PC-3 (cell line): Measurements from ENCODE around the gene ESRRG. TPM values are rescaled to one million over a fixed set of nuclear protein-coding genes. Genes with fewer than 3 reads are reported as not detected.

Source experiments
- ATAC-seq: fragments of 200-7000 bp; cut with Tn5 transposase; 2 replicates; pipeline ENCODE4 v1.9.1; 2020; ENCODE audit warnings: mild to moderate bottlenecking, moderate library complexity
- BruUV-seq: library from RNA; stranded (reverse); fragments of 400-500 nt; replicated peaks from 2 replicates; lab custom pipeline; 2021; lab: Mats Ljungman, UMichigan
- CTCF ChIA-PET: fragments of 300-600 bp; sonication (Branson Sonifier 250); formaldehyde crosslinking; loops from one replicate; lab custom pipeline; 2022; ENCODE audit warnings: antibody characterized with exemption; lab: Charles Lee
- POLR2A ChIA-PET: fragments of 300-600 bp; sonication (Branson Sonifier 250); formaldehyde crosslinking; loops from one replicate; lab custom pipeline; 2022; ENCODE audit warnings: antibody characterized with exemption; ENCODE audit not compliant: unreplicated experiment; lab: Charles Lee
- DNase-seq: peaks from one replicate; pipeline ENCODE4 v3.0.0-alpha.2; 2015
- H2AFZ ChIP-seq: fragments of 300-600 bp; sonication (generic); 2 replicates; pipeline ENCODE4 v1.6.0; 2016; ENCODE audit warnings: antibody characterized with exemption, low read length
- H3F3A ChIP-seq: fragments of 300-600 bp; sonication (generic); one replicate; pipeline ENCODE4 v1.6.0; 2017; ENCODE audit warnings: antibody characterized with exemption, low read length, control low read depth, mild to moderate bottlenecking; ENCODE audit not compliant: unreplicated experiment
- H3K27ac ChIP-seq: fragments of 300-600 bp; sonication (generic); 2 replicates; pipeline ENCODE4 v1.5.1; 2016; ENCODE audit warnings: mild to moderate bottlenecking, low read length
- H3K27me3 ChIP-seq: fragments of 300-600 bp; sonication (generic); 2 replicates; pipeline ENCODE4 v1.6.1; 2016; ENCODE audit warnings: low read length, mixed read lengths
- H3K36me3 ChIP-seq: fragments of 300-600 bp; sonication (generic); 2 replicates; pipeline ENCODE4 v1.6.1; 2016; ENCODE audit warnings: low read depth, mixed run types, low read length, mixed read lengths
- H3K4me1 ChIP-seq: fragments of 300-600 bp; sonication (generic); 2 replicates; pipeline ENCODE4 v1.5.1; 2016; ENCODE audit warnings: low read length; ENCODE audit not compliant: insufficient read depth
- H3K4me2 ChIP-seq: fragments of 300-600 bp; sonication (generic); 2 replicates; pipeline ENCODE4 v1.6.0; 2016; ENCODE audit warnings: low read length
- H3K4me3 ChIP-seq: fragments of 300-600 bp; sonication (generic); 2 replicates; pipeline ENCODE4 v1.5.1; 2016; ENCODE audit warnings: mild to moderate bottlenecking, low read length, mixed read lengths
- H3K79me2 ChIP-seq: fragments of 300-600 bp; sonication (generic); 2 replicates; pipeline ENCODE4 v1.6.1; 2017; ENCODE audit warnings: low read length, mixed read lengths
- H3K9ac ChIP-seq: fragments of 300-600 bp; sonication (generic); 2 replicates; pipeline ENCODE4 v1.6.0; 2016; ENCODE audit warnings: mild to moderate bottlenecking, low read length
- H3K9me2 ChIP-seq: fragments of 300-600 bp; sonication (generic); replicated peaks from 2 replicates; pipeline ENCODE4 v1.6.1; 2016; ENCODE audit warnings: mixed run types, low read length, mixed read lengths
- H3K9me3 ChIP-seq: fragments of 300-600 bp; sonication (generic); 2 replicates; pipeline ENCODE4 v1.6.1; 2016; ENCODE audit warnings: low read length, mixed read lengths
- H4K20me1 ChIP-seq: fragments of 300-600 bp; sonication (generic); 2 replicates; pipeline ENCODE4 v1.6.1; 2016; ENCODE audit warnings: low read length, mixed read lengths
- EZH2 ChIP-seq: fragments of 300-600 bp; sonication (generic); IDR thresholded peaks from one replicate; pipeline ENCODE4 v1.6.1; 2017; ENCODE audit warnings: antibody characterized with exemption, mild to moderate bottlenecking, low read length; ENCODE audit not compliant: unreplicated experiment
- EZH2phosphoT487 ChIP-seq: fragments of 300-600 bp; sonication (generic); IDR thresholded peaks from 2 replicates; pipeline ENCODE4 v1.6.1; 2018; ENCODE audit warnings: mild to moderate bottlenecking, antibody characterized with exemption, low read length, borderline replicate concordance
- intact Hi-C: fragments of 100-400 bp; cut with micrococcal nuclease; formaldehyde crosslinking; loops from 2 replicates; pipeline ENCODE4 v1.9.0; 2023
- total RNA-seq: library from RNA; depleted of rRNA; stranded (reverse); fragments of >200 nt; gene quantifications from 2 replicates; pipeline ENCODE4 v1.2.3, GENCODE V29; 2014
- TF ChIP-seq, protein P1 (sequence below): fragments of 300-600 bp; sonication (generic); conservative IDR thresholded peaks from 2 replicates; pipeline ENCODE4 v1.5.1; 2017; ENCODE audit warnings: antibody characterized with exemption, low read depth, mild to moderate bottlenecking, low read length

ESRRG gene
- total RNA-seq, 1 experiment from 2014 or later: 1.7 TPM

DNA sequence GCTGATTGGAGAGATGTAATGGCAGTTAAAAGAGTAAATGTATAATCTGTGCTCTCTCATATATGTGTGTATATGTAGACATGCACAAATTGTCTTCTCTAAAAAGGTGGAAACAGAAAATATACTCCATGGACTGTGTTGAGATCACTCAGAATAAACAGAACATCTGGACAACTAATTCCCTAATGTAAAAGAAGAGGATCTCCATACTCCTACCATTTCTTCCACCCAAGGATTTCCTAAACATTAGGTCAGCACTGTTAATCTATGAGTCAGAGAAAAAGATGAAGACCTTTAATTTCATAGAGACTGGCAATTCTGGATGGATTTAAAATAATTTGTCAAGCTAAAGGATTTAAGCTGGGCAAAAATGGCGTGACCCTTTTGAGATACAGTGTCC lies 80.1 kb downstream of the ESRRG start:
- H3K79me2 ChIP-seq: no peaks in the 10 kb centered on the region
- H3K27me3 ChIP-seq: peaks cover 21% of the 10 kb centered on the region
- H3K4me2 ChIP-seq: no peak overlapping the region
- intact Hi-C loops: no loop called here
- no peaks in the 10 kb centered on the region for H3F3A ChIP-seq
- no TSS peak for BruUV-seq
- ATAC-seq: no peak
- no peaks in the 10 kb centered on the region for H3K9me2 ChIP-seq
- TF ChIP-seq, protein P1, sequence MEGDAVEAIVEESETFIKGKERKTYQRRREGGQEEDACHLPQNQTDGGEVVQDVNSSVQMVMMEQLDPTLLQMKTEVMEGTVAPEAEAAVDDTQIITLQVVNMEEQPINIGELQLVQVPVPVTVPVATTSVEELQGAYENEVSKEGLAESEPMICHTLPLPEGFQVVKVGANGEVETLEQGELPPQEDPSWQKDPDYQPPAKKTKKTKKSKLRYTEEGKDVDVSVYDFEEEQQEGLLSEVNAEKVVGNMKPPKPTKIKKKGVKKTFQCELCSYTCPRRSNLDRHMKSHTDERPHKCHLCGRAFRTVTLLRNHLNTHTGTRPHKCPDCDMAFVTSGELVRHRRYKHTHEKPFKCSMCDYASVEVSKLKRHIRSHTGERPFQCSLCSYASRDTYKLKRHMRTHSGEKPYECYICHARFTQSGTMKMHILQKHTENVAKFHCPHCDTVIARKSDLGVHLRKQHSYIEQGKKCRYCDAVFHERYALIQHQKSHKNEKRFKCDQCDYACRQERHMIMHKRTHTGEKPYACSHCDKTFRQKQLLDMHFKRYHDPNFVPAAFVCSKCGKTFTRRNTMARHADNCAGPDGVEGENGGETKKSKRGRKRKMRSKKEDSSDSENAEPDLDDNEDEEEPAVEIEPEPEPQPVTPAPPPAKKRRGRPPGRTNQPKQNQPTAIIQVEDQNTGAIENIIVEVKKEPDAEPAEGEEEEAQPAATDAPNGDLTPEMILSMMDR: no peak
- no peak for TF ChIP-seq EZH2
- no peak for TF ChIP-seq EZH2phosphoT487
- H3K4me1 ChIP-seq: no peaks in the 10 kb centered on the region
- POLR2A ChIA-PET: no interaction called here
- CTCF ChIA-PET: no interaction called here
- no peaks in the 10 kb centered on the region for H3K9me3 ChIP-seq
- no peak overlapping the region for H2AFZ ChIP-seq
- H3K36me3 ChIP-seq: no peaks in the 10 kb centered on the region
- no peak for DNase-seq
- H3K9ac ChIP-seq: no peak overlapping the region
- H3K27ac ChIP-seq: no peak overlapping the region
- no peaks in the 10 kb centered on the region for H4K20me1 ChIP-seq
- H3K4me3 ChIP-seq: no peak overlapping the region

DNA sequence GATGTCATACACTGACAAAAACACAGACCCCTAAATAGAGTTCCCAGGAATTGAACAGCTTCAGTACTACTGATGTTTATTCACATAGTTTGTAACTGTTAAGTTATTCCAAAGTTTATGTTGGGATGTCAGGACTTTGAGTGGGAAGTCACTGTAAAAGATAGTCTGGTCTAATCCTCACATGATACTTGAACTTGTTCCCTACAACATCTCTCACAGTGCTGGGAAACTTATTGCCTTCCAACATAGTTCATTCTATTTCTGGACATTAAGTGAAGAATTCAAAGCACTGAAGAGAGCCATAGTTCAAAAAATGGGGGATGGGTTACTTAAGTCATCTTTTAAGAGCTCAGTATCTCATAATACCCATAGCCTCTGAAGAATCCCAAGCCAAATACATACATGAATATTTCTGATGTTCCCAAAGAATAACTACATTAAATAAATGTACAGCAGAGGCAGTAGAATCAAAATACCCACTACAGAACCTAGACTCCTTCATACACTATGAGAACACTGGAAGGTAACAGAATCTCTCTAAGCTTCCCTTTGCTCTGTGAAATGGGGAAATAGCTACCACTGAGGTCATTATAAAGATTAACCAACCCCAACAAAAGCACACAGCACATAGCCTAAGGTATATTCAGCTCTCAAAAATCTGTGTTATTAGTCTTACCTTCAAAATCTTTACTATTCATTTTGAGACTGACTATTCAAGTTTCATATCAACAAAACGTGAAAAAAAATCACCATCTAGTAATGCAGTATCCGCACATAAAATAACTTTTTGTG lies 81.4 kb downstream of the ESRRG start:
- H3K4me1 ChIP-seq: no peaks in the 10 kb centered on the region
- ATAC-seq: no peak
- no peak overlapping the region for H2AFZ ChIP-seq
- intact Hi-C loops: no loop called here
- H3K27me3 ChIP-seq: peaks cover 18% of the 10 kb centered on the region
- CTCF ChIA-PET: interaction anchor here (0.5 kb wide), 1 partner anchor 387 kb away, joined by 3 read pairs; no protein-coding TSS in a partner anchor
- no peaks in the 10 kb centered on the region for H4K20me1 ChIP-seq
- DNase-seq: no peak
- H3K9me2 ChIP-seq: no peaks in the 10 kb centered on the region
- no peaks in the 10 kb centered on the region for H3F3A ChIP-seq
- no peaks in the 10 kb centered on the region for H3K9me3 ChIP-seq
- BruUV-seq: no TSS peak
- no peak overlapping the region for H3K27ac ChIP-seq
- no peak overlapping the region for H3K4me3 ChIP-seq
- TF ChIP-seq, protein P1: no peak
- TF ChIP-seq EZH2phosphoT487 (no peak), EZH2 (no peak)
- H3K79me2 ChIP-seq: no peaks in the 10 kb centered on the region
- H3K9ac ChIP-seq: no peak overlapping the region
- POLR2A ChIA-PET: no interaction called here
- H3K36me3 ChIP-seq: no peaks in the 10 kb centered on the region
- H3K4me2 ChIP-seq: no peak overlapping the region

DNA sequence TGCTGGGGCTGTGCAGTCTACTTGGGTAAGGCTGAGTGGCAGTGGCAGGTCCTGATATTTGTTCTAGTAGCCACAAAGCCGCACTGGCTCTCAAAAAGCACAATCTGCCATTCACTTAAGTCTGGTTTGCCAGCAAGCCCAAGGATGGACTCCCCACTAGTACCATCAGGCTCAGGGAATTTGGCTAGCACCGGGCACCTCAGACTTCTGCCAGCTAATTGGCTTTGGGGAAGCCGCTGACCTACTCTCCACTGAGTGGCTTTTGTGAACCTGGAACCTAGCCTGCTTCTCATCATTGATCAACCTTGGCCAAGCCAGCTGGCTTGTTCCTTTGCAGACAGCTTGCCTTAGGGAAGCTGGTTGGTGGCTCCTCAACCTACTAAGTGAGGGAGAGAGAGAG lies 83.1 kb downstream of the ESRRG start:
- Histone ChIP-seq H3K27me3 (peaks cover 19% of the 10 kb centered on the region), H4K20me1 (no peaks in the 10 kb centered on the region), H3K36me3 (no peaks in the 10 kb centered on the region), H3K4me1 (no peaks in the 10 kb centered on the region), H3K9me2 (no peaks in the 10 kb centered on the region), H2AFZ (no peak overlapping the region), H3K9ac (no peak overlapping the region), H3K4me3 (no peak overlapping the region), H3F3A (no peaks in the 10 kb centered on the region), H3K27ac (no peak overlapping the region), H3K9me3 (no peaks in the 10 kb centered on the region), H3K79me2 (no peaks in the 10 kb centered on the region), H3K4me2 (no peak overlapping the region)
- CTCF ChIA-PET: no interaction called here
- no TSS peak for BruUV-seq
- POLR2A ChIA-PET: no interaction called here
- no peak for TF ChIP-seq EZH2phosphoT487
- no peak for TF ChIP-seq EZH2
- TF ChIP-seq, protein P1: no peak
- intact Hi-C loops: no loop called here
- DNase-seq (no peak), ATAC-seq (no peak)
